ENCODE measurements around the gene CCDC88C.

Gene CCDC88C

GRCh38 chr14:91336093-91336450, 81.5 kb downstream of the CCDC88C start:
- H3K27ac ChIP-seq = no peak overlapping the region
- TF ChIP-seq ZFX (IDR thresholded peaks at IDR 0.05; ENCODE audit: borderline replicate concordance) = no peak
- TF ChIP-seq, protein P1, sequence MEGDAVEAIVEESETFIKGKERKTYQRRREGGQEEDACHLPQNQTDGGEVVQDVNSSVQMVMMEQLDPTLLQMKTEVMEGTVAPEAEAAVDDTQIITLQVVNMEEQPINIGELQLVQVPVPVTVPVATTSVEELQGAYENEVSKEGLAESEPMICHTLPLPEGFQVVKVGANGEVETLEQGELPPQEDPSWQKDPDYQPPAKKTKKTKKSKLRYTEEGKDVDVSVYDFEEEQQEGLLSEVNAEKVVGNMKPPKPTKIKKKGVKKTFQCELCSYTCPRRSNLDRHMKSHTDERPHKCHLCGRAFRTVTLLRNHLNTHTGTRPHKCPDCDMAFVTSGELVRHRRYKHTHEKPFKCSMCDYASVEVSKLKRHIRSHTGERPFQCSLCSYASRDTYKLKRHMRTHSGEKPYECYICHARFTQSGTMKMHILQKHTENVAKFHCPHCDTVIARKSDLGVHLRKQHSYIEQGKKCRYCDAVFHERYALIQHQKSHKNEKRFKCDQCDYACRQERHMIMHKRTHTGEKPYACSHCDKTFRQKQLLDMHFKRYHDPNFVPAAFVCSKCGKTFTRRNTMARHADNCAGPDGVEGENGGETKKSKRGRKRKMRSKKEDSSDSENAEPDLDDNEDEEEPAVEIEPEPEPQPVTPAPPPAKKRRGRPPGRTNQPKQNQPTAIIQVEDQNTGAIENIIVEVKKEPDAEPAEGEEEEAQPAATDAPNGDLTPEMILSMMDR (IDR thresholded peaks at IDR 0.05) = no peak

- TF ChIP-seq, protein P1 (IDR thresholded peaks at IDR 0.05) = no peak
- no peak for TF ChIP-seq ZFX (IDR thresholded peaks at IDR 0.05; ENCODE audit: borderline replicate concordance)
- no peak overlapping the region for H3K27ac ChIP-seq
These were observed 82.2 kb downstream of the CCDC88C start for GRCh38 chr14:91335191-91336092.

GRCh38 chr14:91333650-91334039, 84.0 kb downstream of the CCDC88C start:
- H3K27ac ChIP-seq = no peak overlapping the region
- TF ChIP-seq, protein P1 (IDR thresholded peaks at IDR 0.05) = no peak
- TF ChIP-seq ZFX (IDR thresholded peaks at IDR 0.05; ENCODE audit: borderline replicate concordance) = no peak

DNA sequence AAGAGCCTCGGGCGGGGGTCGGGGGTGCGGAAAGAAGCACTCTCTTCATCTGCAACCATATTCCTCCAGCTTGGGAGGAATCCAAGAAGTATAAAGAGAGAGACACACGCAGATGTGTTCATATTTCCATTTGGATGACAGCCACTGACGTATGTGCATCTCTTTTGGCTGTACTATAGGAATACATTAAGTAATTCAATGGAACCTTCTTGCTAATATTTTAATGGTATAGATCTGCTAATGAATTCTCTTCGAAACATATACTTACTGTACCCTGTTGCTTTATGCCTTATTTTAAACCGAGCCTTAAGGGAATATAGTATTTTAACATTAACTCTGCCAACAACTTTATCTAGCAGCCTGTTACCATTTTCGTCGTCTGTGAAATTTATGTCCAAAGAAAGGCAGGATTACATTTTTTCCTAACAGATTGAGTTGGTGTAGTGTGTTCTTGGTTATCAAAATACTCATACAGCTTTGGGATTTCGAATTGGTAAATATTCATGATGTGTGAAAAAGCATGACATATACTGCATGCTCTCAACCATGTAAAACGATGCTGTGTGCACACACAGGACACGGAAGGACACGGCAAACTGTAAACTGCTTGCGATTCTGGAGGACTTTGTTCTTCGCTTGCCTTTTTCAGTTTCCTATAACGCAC, 84.5 kb downstream of the CCDC88C start:
- H3K27ac ChIP-seq = peak overlapping the region; percentile 42
- no peak for TF ChIP-seq ZFX (IDR thresholded peaks at IDR 0.05; ENCODE audit: borderline replicate concordance)
- TF ChIP-seq, protein P1 (IDR thresholded peaks at IDR 0.05) = no peak

GRCh38 chr14:91332171-91332985, 85.2 kb downstream of the CCDC88C start:
- TF ChIP-seq, protein P1 (IDR thresholded peaks at IDR 0.05) = no peak
- peak overlapping the region; percentile 42 for H3K27ac ChIP-seq

DNA sequence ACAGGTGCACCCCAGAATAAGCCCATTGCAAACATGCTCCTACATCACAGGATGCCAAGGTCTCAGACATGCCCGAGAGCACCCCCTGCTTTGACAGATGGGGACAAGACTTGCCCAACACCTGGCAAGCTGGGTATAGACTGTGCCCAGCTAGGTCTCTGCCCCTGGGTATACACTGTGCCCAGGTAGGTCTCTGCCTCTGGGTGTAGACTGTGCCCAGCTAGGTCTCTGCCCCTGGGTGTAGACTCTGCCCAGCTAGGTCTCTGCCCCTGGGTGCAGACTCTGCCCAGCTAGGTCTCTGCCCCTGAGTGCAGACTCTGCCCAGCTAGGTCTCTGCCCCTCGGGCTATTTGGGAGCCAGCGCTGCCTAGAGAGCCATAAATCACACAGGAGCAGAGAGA, 85.9 kb downstream of the CCDC88C start:
- no peak for TF ChIP-seq ZFX (IDR thresholded peaks at IDR 0.05; ENCODE audit: borderline replicate concordance)
- TF ChIP-seq, protein P1 (IDR thresholded peaks at IDR 0.05) = no peak

More for the DNA sequence above, 85.9 kb downstream of the CCDC88C start:
- H3K27ac ChIP-seq = peak overlapping the region; percentile 42; the same call in 1 of the 2 replicates

Data from 22Rv1 (cell line).